ENCODE data around the gene ATP6V1E1. TPM values are rescaled to one million over a fixed set of nuclear protein-coding genes. Genes with fewer than 3 reads are reported as not detected.

ATP6V1E1 gene
- total RNA-seq, 2 donors from 2014 or later: 129 to 144 TPM

- H3K27ac ChIP-seq (ENCODE audit: low read depth, low read length): no peak overlapping the region
- 95% methylated on average over 7 of the region's 7 CpGs for WGBS, 2 experiments (ENCODE audit: insufficient coverage in 1 of 2, insufficient read length in 1 of 2)
- TF ChIP-seq CTCF (conservative IDR thresholded peaks at IDR 0.05): no peak
- no peak overlapping the region for H3K4me3 ChIP-seq (ENCODE audit: low read length)
- H3K27ac Mint-ChIP-seq: no peak overlapping the region
- no peaks in the 10 kb centered on the region for H3K4me1 ChIP-seq (ENCODE audit: control insufficient read depth, insufficient read depth, low read length)
- no peaks in the 10 kb centered on the region for H3K27me3 ChIP-seq (ENCODE audit: control insufficient read depth, insufficient read depth, low read length, poor library complexity, severe bottlenecking)
- no peak overlapping the region for H3K4me3 Mint-ChIP-seq
- DNase-seq: no peak
- no peaks in the 10 kb centered on the region for H3K9me3 Mint-ChIP-seq
- no peaks in the 10 kb centered on the region for H3K4me1 Mint-ChIP-seq
- peaks cover 91% of the 10 kb centered on the region for H3K36me3 ChIP-seq (ENCODE audit: control insufficient read depth, insufficient read depth, low read length)
- no peaks in the 10 kb centered on the region for H3K9me3 ChIP-seq (ENCODE audit: control insufficient read depth, low read length)
- H3K27me3 Mint-ChIP-seq (ENCODE audit: insufficient read depth): no peaks in the 10 kb centered on the region
- no peak overlapping the region for H3K9ac ChIP-seq (ENCODE audit: extremely low read depth, low read length, poor library complexity, severe bottlenecking)
- H3K36me3 Mint-ChIP-seq (ENCODE audit: low read depth): peaks cover 83% of the 10 kb centered on the region
These were observed 75.8 kb downstream of the ATP6V1E1 start for GRCh38 chr22:17552737-17553136.

- no peak overlapping the region for H3K27ac Mint-ChIP-seq
- Histone ChIP-seq H3K4me3 (ENCODE audit: low read length) (no peak overlapping the region), H3K4me1 (ENCODE audit: control insufficient read depth, insufficient read depth, low read length) (no peaks in the 10 kb centered on the region), H3K9me3 (ENCODE audit: control insufficient read depth, low read length) (no peaks in the 10 kb centered on the region), H3K27me3 (ENCODE audit: control insufficient read depth, insufficient read depth, low read length, poor library complexity, severe bottlenecking) (no peaks in the 10 kb centered on the region), H3K9ac (ENCODE audit: extremely low read depth, low read length, poor library complexity, severe bottlenecking) (no peak overlapping the region), H3K36me3 (ENCODE audit: control insufficient read depth, insufficient read depth, low read length) (peaks cover 90% of the 10 kb centered on the region), H3K27ac (ENCODE audit: low read depth, low read length) (no peak overlapping the region)
- no peak for DNase-seq
- WGBS, 2 experiments (ENCODE audit: insufficient coverage in 1 of 2, insufficient read length in 1 of 2): 93 to 98% methylated on average over 3 to 5 of the region's 5 CpGs
- no peak overlapping the region for H3K4me3 Mint-ChIP-seq
- no peak for TF ChIP-seq CTCF (conservative IDR thresholded peaks at IDR 0.05)
- H3K27me3 Mint-ChIP-seq (ENCODE audit: insufficient read depth): no peaks in the 10 kb centered on the region
- no peaks in the 10 kb centered on the region for H3K9me3 Mint-ChIP-seq
- peaks cover 84% of the 10 kb centered on the region for H3K36me3 Mint-ChIP-seq (ENCODE audit: low read depth)
- H3K4me1 Mint-ChIP-seq: no peaks in the 10 kb centered on the region
These were observed 78.9 kb downstream of the ATP6V1E1 start for GRCh38 chr22:17549655-17550054.

GRCh38 chr22:17549183-17549582 is 79.4 kb downstream of the ATP6V1E1 start:
- Histone ChIP-seq H3K4me1 (ENCODE audit: control insufficient read depth, insufficient read depth, low read length) (no peaks in the 10 kb centered on the region), H3K27me3 (ENCODE audit: control insufficient read depth, insufficient read depth, low read length, poor library complexity, severe bottlenecking) (no peaks in the 10 kb centered on the region), H3K9me3 (ENCODE audit: control insufficient read depth, low read length) (no peaks in the 10 kb centered on the region), H3K27ac (ENCODE audit: low read depth, low read length) (no peak overlapping the region), H3K9ac (ENCODE audit: extremely low read depth, low read length, poor library complexity, severe bottlenecking) (no peak overlapping the region), H3K4me3 (ENCODE audit: low read length) (no peak overlapping the region), H3K36me3 (ENCODE audit: control insufficient read depth, insufficient read depth, low read length) (peaks cover 85% of the 10 kb centered on the region)
- Mint-ChIP-seq H3K9me3 (no peaks in the 10 kb centered on the region), H3K27ac (no peak overlapping the region), H3K4me3 (no peak overlapping the region), H3K36me3 (ENCODE audit: low read depth) (peaks cover 80% of the 10 kb centered on the region), H3K4me1 (no peaks in the 10 kb centered on the region), H3K27me3 (ENCODE audit: insufficient read depth) (no peaks in the 10 kb centered on the region)
- DNase-seq: no peak
- TF ChIP-seq CTCF (conservative IDR thresholded peaks at IDR 0.05): no peak
- 92 to 97% methylated on average over 9 to 10 of the region's 10 CpGs for WGBS, 2 experiments (ENCODE audit: insufficient coverage in 1 of 2, insufficient read length in 1 of 2)

Data from endodermal cell (in vitro differentiated cells).